Prostate gland (tissue), 2 donors: Measurements from ENCODE around the gene SERINC1.

Experiments used
- POLR2A ChIP-seq: fragments of 450-650 bp; IDR thresholded peaks from one replicate; pipeline ENCODE4 v1.6.1; 2016; ENCODE audit warnings: antibody characterized with exemption, mild to moderate bottlenecking
- POLR2AphosphoS5 ChIP-seq: sonication (generic); formaldehyde crosslinking; IDR thresholded peaks from one replicate; pipeline ENCODE4 v1.6.1; 2017; ENCODE audit warnings: antibody characterized with exemption
- TF ChIP-seq, protein P1 (sequence below), 4 experiments: fragments of 200-600 bp in 2 of 4; fragments of 450-650 bp in 2 of 4; sonication (generic) in 2 of 4; IDR thresholded peaks; 1 replicate in 3 of 4; 2 replicates in 1 of 4; pipeline ENCODE4 v1.5.1; 2016 to 2019; ENCODE audit warnings: antibody characterized with exemption in 4 of 4, mild to moderate bottlenecking in 2 of 4, moderate library complexity in 2 of 4

DNA sequence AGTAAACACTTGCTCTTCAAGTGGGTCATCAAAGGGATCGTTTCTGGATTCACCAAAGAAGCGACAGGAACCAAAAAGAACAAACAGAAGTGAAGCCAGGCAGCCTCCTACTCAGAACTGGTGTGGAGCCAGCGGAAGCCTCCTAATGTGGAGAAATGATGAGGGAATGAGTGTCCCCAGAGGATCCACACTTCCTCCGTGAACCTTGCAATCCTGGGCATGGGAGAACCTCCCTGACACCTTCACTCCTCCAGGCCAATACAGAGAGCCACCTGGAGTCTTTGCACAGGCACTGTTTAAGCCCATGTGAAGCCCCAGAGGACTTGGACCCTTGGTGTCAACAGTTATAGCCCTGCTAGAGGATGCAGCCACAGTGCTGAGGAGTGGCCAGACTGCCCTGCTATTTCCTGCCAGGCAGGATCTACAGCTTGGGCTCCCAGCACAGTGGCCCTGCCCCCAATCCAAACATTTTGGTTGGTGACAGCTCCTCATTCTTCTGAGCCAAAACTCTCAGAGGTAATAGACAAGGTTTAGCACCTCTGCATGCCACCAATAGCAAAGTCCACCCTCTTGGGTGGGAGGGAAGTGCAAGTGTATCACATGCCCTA is 23.2 kb upstream of the SERINC1 start:
- TF ChIP-seq, protein P1, sequence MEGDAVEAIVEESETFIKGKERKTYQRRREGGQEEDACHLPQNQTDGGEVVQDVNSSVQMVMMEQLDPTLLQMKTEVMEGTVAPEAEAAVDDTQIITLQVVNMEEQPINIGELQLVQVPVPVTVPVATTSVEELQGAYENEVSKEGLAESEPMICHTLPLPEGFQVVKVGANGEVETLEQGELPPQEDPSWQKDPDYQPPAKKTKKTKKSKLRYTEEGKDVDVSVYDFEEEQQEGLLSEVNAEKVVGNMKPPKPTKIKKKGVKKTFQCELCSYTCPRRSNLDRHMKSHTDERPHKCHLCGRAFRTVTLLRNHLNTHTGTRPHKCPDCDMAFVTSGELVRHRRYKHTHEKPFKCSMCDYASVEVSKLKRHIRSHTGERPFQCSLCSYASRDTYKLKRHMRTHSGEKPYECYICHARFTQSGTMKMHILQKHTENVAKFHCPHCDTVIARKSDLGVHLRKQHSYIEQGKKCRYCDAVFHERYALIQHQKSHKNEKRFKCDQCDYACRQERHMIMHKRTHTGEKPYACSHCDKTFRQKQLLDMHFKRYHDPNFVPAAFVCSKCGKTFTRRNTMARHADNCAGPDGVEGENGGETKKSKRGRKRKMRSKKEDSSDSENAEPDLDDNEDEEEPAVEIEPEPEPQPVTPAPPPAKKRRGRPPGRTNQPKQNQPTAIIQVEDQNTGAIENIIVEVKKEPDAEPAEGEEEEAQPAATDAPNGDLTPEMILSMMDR (IDR thresholded peaks at IDR 0.05): no peak
- TF ChIP-seq POLR2A: no peak
- peak; percentile 41 for TF ChIP-seq POLR2AphosphoS5
